HG02884 (cell line): ENCODE measurements around the gene SCYL1.
A peak's percentile ranks its signal among the peaks of the same experiment; 100 is the strongest.

Experiments used
- ATAC-seq: cut with Tn5 transposase; IDR thresholded peaks from one replicate; pipeline ENCODE4 v1.9.1; 2021; ENCODE audit warnings: mild to moderate bottlenecking, moderate library complexity; ENCODE audit not compliant: unreplicated experiment

The SCYL1 gene

DNA sequence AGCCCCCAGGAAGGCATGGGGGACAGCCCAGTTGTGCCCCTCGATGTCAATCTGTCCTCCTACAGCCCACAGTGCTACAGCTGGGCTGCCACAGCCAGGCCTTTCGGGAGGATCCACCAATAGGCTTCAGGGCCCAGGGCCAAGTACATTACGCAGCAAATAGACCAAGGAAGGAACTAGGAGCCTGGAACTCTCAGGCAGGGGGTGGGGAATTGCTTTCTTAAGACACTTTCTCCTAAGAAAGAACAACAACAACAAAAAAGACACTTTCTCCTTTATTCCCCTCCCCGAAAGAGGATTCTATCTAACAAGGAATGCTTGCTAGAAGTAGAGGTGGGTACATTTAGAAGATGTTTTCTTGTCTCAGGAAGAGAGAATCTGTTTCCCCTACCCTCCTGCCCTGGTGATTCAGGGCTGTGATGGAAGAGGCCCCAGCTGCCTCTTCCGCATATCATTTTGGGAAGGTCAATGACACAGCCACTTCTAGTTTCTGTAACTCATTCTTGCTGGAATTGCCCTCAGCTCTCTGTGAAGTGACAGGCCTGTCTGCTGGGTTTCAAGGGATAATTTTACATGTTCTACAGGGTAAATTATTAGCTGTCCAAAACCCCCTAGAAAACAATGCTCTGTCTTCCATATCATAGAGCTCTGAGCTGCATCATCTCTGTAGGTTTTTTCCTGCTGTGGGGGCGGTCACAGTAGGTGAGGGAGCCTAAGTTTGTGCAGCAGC lies 32.1 kb upstream of the SCYL1 start:
- no peak for ATAC-seq

DNA sequence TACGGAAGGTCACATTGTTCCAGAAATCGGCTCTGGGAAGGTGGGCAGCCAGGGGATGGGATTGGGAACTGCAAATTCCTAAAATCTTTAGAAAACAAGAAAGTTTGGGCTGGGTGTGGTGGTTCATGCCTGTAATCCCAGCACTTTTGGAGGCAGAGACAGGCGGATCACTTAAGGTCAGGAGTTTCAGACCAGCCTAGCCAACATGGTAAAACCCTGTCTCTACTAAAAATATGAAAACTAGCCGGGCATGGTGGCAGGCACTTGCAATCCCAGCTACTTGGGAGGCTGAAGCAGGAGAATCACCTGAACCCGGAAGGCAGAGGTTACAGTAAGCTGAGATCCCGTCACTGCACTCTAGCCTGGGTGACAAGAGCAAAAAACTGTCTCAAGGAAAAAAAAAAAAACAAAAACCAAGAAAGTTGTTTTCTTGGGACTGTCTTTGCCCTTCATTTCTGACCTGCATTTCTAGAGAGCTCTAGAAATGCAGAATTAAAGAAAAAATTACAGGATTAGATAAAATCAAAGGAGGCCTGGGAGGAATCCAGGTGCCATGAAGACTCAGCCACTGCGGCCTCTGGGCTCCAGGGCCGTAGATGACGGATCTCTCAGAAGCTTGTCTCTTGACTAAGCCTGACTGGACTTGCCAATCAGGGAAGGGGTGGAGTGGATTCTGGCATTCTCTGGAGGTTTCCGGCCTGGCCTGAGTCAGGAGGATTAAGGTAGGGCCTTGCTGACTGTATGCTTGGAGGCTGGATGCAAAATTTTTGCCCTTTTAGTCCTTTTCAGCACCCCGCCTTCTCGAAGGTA lies 31.3 kb upstream of the SCYL1 start:
- no peak for ATAC-seq

DNA sequence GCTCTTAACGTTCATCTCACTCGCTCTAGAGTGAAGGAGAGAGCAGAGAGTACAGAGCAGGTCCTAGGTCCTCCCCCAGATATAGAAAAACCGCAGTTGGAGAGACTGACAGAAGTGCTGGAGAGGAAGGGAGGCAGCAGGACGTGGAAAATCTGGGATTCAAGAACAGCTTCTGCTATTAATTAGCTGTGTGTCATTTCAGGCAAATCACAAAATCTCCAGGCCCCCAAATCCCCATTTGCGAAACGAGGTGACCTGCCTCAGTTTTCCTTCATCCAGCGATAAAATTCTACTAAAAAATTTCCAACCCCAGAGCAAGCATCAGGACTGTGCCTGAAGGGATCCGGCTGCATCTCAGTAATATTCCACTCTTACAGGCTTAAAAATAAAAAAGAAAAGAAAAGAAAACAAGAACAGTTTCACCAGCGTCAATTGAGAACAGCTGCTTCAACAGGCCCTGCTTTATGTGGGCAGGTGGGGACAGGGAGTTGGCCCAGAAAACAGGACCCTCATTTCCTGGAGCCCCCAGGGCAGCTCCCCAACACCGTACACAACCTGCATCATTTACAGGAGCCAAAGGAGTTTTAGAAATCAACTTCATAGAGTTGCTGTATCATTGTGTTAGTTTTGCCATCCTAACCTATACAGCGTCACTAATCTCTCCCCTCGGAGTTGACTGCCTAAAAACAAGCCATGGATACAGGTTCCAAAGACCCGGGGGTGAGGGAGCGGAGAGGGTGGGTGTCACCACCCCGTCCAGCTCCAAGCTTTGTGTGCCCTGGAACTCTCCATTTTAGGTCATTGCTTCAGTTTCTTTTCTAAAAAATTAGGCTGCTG lies 28.4 kb upstream of the SCYL1 start:
- peak; percentile 2 for ATAC-seq

DNA sequence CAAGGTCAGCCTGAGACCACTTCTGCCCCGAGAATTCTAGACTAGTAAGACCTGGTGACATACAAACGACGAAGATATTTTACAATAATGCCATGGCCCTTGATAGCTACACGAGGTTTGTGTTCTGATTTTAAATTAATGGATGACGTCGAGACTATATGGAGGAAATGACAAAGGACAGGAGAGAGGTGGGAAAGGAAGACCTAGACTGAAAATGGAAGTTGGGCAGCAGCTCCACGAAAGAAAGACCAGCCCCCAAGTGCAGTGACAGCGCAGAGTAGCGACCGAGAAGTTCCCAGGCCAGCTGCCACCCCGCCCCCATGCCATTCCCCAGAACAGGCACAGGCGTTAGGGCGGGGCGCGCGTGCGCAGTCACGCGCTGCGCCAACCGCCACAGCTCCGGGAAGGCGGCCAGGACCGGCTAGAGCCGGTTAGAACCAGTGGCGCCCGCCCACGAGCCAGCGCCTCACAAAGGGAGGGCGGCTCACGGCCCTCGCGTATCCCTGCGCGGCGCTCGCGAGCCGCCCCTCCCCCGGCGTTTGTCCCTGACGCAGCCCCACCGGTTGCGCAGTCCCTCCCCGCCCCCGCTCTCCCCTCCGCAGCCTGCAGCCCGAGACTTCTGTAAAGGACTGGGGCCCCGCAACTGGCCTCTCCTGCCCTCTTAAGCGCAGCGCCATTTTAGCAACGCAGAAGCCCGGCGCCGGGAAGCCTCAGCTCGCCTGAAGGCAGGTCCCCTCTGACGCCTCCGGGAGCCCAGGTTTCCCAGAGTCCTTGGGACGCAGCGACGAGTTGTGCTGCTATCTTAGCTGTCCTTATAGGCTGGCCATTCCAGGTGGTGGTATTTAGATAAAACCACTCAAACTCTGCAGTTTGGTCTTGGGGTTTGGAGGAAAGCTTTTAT lies 27.5 kb upstream of the SCYL1 start:
- peak; percentile 58 for ATAC-seq

DNA sequence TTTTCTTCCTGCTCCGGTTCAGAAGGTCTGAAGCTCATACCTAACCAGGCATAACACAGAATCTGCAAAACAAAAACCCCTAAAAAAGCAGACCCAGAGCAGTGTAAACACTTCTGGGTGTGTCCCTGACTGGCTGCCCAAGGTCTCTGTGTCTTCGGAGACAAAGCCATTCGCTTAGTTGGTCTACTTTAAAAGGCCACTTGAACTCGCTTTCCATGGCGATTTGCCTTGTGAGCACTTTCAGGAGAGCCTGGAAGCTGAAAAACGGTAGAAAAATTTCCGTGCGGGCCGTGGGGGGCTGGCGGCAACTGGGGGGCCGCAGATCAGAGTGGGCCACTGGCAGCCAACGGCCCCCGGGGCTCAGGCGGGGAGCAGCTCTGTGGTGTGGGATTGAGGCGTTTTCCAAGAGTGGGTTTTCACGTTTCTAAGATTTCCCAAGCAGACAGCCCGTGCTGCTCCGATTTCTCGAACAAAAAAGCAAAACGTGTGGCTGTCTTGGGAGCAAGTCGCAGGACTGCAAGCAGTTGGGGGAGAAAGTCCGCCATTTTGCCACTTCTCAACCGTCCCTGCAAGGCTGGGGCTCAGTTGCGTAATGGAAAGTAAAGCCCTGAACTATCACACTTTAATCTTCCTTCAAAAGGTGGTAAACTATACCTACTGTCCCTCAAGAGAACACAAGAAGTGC lies 26.7 kb upstream of the SCYL1 start:
- ATAC-seq = no peak

DNA sequence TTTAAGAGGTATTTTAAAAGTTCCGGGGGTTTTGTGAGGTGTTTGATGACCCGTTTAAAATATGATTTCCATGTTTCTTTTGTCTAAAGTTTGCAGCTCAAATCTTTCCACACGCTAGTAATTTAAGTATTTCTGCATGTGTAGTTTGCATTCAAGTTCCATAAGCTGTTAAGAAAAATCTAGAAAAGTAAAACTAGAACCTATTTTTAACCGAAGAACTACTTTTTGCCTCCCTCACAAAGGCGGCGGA lies 26.2 kb upstream of the SCYL1 start:
- no peak for ATAC-seq

DNA sequence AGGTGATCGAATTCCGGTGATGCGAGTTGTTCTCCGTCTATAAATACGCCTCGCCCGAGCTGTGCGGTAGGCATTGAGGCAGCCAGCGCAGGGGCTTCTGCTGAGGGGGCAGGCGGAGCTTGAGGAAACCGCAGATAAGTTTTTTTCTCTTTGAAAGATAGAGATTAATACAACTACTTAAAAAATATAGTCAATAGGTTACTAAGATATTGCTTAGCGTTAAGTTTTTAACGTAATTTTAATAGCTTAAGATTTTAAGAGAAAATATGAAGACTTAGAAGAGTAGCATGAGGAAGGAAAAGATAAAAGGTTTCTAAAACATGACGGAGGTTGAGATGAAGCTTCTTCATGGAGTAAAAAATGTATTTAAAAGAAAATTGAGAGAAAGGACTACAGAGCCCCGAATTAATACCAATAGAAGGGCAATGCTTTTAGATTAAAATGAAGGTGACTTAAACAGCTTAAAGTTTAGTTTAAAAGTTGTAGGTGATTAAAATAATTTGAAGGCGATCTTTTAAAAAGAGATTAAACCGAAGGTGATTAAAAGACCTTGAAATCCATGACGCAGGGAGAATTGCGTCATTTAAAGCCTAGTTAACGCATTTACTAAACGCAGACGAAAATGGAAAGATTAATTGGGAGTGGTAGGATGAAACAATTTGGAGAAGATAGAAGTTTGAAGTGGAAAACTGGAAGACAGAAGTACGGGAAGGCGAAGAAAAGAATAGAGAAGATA lies 25.7 kb upstream of the SCYL1 start, which contains the start of gene MALAT1:
TSS of gene MALAT1 (plus strand) at position 69 of the 736 bp plus-strand sequence.
- ATAC-seq = no peak

DNA sequence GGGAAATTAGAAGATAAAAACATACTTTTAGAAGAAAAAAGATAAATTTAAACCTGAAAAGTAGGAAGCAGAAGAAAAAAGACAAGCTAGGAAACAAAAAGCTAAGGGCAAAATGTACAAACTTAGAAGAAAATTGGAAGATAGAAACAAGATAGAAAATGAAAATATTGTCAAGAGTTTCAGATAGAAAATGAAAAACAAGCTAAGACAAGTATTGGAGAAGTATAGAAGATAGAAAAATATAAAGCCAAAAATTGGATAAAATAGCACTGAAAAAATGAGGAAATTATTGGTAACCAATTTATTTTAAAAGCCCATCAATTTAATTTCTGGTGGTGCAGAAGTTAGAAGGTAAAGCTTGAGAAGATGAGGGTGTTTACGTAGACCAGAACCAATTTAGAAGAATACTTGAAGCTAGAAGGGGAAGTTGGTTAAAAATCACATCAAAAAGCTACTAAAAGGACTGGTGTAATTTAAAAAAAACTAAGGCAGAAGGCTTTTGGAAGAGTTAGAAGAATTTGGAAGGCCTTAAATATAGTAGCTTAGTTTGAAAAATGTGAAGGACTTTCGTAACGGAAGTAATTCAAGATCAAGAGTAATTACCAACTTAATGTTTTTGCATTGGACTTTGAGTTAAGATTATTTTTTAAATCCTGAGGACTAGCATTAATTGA lies 25.0 kb upstream of the SCYL1 start:
- no peak for ATAC-seq

DNA sequence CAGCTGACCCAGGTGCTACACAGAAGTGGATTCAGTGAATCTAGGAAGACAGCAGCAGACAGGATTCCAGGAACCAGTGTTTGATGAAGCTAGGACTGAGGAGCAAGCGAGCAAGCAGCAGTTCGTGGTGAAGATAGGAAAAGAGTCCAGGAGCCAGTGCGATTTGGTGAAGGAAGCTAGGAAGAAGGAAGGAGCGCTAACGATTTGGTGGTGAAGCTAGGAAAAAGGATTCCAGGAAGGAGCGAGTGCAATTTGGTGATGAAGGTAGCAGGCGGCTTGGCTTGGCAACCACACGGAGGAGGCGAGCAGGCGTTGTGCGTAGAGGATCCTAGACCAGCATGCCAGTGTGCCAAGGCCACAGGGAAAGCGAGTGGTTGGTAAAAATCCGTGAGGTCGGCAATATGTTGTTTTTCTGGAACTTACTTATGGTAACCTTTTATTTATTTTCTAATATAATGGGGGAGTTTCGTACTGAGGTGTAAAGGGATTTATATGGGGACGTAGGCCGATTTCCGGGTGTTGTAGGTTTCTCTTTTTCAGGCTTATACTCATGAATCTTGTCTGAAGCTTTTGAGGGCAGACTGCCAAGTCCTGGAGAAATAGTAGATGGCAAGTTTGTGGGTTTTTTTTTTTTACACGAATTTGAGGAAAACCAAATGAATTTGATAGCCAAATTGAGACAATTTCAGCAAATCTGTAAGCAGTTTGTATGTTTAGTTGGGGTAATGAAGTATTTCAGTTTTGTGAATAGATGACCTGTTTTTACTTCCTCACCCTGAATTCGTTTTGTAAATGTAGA lies 24.3 kb upstream of the SCYL1 start:
- no peak for ATAC-seq

DNA sequence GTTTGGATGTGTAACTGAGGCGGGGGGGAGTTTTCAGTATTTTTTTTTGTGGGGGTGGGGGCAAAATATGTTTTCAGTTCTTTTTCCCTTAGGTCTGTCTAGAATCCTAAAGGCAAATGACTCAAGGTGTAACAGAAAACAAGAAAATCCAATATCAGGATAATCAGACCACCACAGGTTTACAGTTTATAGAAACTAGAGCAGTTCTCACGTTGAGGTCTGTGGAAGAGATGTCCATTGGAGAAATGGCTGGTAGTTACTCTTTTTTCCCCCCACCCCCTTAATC lies 23.8 kb upstream of the SCYL1 start:
- ATAC-seq = no peak

DNA sequence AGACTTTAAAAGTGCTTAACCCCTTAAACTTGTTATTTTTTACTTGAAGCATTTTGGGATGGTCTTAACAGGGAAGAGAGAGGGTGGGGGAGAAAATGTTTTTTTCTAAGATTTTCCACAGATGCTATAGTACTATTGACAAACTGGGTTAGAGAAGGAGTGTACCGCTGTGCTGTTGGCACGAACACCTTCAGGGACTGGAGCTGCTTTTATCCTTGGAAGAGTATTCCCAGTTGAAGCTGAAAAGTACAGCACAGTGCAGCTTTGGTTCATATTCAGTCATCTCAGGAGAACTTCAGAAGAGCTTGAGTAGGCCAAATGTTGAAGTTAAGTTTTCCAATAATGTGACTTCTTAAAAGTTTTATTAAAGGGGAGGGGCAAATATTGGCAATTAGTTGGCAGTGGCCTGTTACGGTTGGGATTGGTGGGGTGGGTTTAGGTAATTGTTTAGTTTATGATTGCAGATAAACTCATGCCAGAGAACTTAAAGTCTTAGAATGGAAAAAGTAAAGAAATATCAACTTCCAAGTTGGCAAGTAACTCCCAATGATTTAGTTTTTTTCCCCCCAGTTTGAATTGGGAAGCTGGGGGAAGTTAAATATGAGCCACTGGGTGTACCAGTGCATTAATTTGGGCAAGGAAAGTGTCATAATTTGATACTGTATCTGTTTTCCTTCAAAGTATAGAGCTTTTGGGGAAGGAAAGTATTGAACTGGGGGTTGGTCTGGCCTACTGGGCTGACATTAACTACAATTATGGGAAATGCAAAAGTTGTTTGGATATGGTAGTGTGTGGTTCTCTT lies 23.2 kb upstream of the SCYL1 start:
- ATAC-seq = no peak

DNA sequence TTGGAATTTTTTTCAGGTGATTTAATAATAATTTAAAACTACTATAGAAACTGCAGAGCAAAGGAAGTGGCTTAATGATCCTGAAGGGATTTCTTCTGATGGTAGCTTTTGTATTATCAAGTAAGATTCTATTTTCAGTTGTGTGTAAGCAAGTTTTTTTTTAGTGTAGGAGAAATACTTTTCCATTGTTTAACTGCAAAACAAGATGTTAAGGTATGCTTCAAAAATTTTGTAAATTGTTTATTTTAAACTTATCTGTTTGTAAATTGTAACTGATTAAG lies 22.7 kb upstream of the SCYL1 start:
- no peak for ATAC-seq

DNA sequence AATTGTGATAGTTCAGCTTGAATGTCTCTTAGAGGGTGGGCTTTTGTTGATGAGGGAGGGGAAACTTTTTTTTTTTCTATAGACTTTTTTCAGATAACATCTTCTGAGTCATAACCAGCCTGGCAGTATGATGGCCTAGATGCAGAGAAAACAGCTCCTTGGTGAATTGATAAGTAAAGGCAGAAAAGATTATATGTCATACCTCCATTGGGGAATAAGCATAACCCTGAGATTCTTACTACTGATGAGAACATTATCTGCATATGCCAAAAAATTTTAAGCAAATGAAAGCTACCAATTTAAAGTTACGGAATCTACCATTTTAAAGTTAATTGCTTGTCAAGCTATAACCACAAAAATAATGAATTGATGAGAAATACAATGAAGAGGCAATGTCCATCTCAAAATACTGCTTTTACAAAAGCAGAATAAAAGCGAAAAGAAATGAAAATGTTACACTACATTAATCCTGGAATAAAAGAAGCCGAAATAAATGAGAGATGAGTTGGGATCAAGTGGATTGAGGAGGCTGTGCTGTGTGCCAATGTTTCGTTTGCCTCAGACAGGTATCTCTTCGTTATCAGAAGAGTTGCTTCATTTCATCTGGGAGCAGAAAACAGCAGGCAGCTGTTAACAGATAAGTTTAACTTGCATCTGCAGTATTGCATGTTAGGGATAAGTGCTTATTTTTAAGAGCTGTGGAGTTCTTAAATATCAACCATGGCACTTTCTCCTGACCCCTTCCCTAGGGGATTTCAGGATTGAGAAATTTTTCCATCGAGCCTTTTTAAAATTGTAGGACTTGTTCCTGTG lies 22.1 kb upstream of the SCYL1 start:
- no peak for ATAC-seq

DNA sequence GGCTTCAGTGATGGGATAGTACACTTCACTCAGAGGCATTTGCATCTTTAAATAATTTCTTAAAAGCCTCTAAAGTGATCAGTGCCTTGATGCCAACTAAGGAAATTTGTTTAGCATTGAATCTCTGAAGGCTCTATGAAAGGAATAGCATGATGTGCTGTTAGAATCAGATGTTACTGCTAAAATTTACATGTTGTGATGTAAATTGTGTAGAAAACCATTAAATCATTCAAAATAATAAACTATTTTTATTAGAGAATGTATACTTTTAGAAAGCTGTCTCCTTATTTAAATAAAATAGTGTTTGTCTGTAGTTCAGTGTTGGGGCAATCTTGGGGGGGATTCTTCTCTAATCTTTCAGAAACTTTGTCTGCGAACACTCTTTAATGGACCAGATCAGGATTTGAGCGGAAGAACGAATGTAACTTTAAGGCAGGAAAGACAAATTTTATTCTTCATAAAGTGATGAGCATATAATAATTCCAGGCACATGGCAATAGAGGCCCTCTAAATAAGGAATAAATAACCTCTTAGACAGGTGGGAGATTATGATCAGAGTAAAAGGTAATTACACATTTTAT lies 21.4 kb upstream of the SCYL1 start:
- ATAC-seq = no peak

DNA sequence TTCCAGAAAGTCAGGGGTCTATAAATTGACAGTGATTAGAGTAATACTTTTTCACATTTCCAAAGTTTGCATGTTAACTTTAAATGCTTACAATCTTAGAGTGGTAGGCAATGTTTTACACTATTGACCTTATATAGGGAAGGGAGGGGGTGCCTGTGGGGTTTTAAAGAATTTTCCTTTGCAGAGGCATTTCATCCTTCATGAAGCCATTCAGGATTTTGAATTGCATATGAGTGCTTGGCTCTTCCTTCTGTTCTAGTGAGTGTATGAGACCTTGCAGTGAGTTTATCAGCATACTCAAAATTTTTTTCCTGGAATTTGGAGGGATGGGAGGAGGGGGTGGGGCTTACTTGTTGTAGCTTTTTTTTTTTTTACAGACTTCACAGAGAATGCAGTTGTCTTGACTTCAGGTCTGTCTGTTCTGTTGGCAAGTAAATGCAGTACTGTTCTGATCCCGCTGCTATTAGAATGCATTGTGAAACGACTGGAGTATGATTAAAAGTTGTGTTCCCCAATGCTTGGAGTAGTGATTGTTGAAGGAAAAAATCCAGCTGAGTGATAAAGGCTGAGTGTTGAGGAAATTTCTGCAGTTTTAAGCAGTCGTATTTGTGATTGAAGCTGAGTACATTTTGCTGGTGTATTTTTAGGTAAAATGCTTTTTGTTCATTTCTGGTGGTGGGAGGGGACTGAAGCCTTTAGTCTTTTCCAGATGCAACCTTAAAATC lies 20.8 kb upstream of the SCYL1 start:
- ATAC-seq = no peak
